ENCODE results near the gene SSB. TPM values are rescaled to one million over a fixed set of nuclear protein-coding genes. Genes with fewer than 3 reads are reported as not detected.

Gene SSB
- total RNA-seq, 1 experiment from 2014 or later: 113 TPM

DNA sequence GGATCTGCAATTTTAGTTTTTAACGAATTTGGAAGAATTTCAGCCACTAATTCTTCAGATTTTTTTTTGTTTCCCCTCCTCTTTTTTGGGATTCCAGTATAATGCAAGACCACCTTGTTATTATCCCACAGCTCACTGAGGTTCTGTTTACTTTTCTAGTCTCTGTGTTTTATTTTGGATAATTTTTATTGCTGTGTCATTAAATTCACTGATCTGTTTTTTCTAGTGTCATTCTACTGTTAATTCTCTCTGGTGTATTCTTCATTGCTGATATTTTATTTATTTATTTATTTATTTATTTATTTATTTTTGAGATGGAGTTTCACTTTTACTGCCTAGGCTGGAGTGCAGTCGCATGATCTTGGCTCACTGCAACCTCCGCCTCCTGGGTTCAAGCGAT lies 60.8 kb downstream of the SSB start:
- DNase-seq (ENCODE audit: unreplicated experiment): no peak
- TF ChIP-seq, protein P1, sequence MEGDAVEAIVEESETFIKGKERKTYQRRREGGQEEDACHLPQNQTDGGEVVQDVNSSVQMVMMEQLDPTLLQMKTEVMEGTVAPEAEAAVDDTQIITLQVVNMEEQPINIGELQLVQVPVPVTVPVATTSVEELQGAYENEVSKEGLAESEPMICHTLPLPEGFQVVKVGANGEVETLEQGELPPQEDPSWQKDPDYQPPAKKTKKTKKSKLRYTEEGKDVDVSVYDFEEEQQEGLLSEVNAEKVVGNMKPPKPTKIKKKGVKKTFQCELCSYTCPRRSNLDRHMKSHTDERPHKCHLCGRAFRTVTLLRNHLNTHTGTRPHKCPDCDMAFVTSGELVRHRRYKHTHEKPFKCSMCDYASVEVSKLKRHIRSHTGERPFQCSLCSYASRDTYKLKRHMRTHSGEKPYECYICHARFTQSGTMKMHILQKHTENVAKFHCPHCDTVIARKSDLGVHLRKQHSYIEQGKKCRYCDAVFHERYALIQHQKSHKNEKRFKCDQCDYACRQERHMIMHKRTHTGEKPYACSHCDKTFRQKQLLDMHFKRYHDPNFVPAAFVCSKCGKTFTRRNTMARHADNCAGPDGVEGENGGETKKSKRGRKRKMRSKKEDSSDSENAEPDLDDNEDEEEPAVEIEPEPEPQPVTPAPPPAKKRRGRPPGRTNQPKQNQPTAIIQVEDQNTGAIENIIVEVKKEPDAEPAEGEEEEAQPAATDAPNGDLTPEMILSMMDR (IDR thresholded peaks at IDR 0.05; ENCODE audit: unreplicated experiment): no peak
- H3K27me3 Mint-ChIP-seq (ENCODE audit: insufficient read depth, unreplicated experiment): no peaks in the 10 kb centered on the region
- CTCF ChIA-PET: interaction anchor here (0.7 kb wide), 1 partner anchor 31 kb away, joined by 3 read pairs; no protein-coding TSS in a partner anchor
- BruUV-seq (replicated peaks): no TSS peak
- H3K36me3 Mint-ChIP-seq (ENCODE audit: insufficient read depth, unreplicated experiment): no peaks in the 10 kb centered on the region
- peaks cover 7% of the 10 kb centered on the region for H3K4me1 Mint-ChIP-seq (ENCODE audit: insufficient read depth, unreplicated experiment)
- intact Hi-C loops (cut with micrococcal nuclease): no loop called here
- POLR2A ChIA-PET: no interaction called here
- H3K9me3 Mint-ChIP-seq (ENCODE audit: unreplicated experiment): no peaks in the 10 kb centered on the region
- no peak overlapping the region for H3K27ac Mint-ChIP-seq (ENCODE audit: low read depth, unreplicated experiment)
- no peak overlapping the region for H3K4me3 Mint-ChIP-seq (ENCODE audit: unreplicated experiment)

DNA sequence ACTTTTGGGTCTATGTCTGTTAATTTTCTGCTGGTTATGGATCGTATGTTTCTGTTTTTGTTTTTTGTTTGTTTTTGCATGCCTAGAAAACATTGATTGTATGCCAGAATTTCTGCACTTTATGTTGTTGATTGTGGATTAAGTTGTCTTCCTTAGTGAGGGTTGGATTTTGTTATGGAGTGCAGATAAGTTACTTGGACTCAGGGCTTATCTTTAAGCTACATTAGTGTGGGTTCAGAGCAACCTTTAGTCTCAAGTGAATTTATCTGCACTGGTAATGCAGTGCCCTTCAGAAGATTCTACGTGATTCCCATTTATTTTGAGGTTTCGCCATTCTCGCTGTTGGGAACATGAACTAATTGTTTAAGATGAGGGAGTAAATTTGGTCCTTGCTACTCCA lies 61.5 kb downstream of the SSB start:
- H3K4me1 Mint-ChIP-seq (ENCODE audit: insufficient read depth, unreplicated experiment): peaks cover 7% of the 10 kb centered on the region
- H3K27ac Mint-ChIP-seq (ENCODE audit: low read depth, unreplicated experiment): no peak overlapping the region
- BruUV-seq (replicated peaks): no TSS peak
- TF ChIP-seq, protein P1 (IDR thresholded peaks at IDR 0.05; ENCODE audit: unreplicated experiment): no peak
- POLR2A ChIA-PET: no interaction called here
- H3K36me3 Mint-ChIP-seq (ENCODE audit: insufficient read depth, unreplicated experiment): no peaks in the 10 kb centered on the region
- no peaks in the 10 kb centered on the region for H3K9me3 Mint-ChIP-seq (ENCODE audit: unreplicated experiment)
- no peak overlapping the region for H3K4me3 Mint-ChIP-seq (ENCODE audit: unreplicated experiment)
- no peak for DNase-seq (ENCODE audit: unreplicated experiment)
- intact Hi-C loops (cut with micrococcal nuclease): no loop called here
- CTCF ChIA-PET: no interaction called here
- no peaks in the 10 kb centered on the region for H3K27me3 Mint-ChIP-seq (ENCODE audit: insufficient read depth, unreplicated experiment)

Other genes with a start within 250 kb of the SSB start
- 34.5 and 39.9 TPM in 2 replicates for gene FASTKD1, start 225.0 kb upstream of the SSB start, total RNA-seq (2022)
- gene PPIG, start 214.5 kb upstream of the SSB start, total RNA-seq (2022): 64.7 and 80.2 TPM in 2 replicates
- gene CFAP210, start 104.5 kb upstream of the SSB start, total RNA-seq (2022): not detected in 2 replicates
- 5.4 and 6.0 TPM in 2 replicates for gene PHOSPHO2, start 104.4 kb upstream of the SSB start, total RNA-seq (2022)
- gene KLHL23, start 65.0 kb upstream of the SSB start, total RNA-seq (2022): 4.6 and 6.1 TPM in 2 replicates
- 68.0 and 109 TPM in 2 replicates for gene METTL5, start 26.0 kb downstream of the SSB start, total RNA-seq (2022)
- 28.7 and 30.0 TPM in 2 replicates for gene UBR3, start 28.6 kb downstream of the SSB start, total RNA-seq (2022)

All from MCF 10A (cell line).